Measurements from ENCODE around the gene SLC5A11.
"Not testable (repeated sequence)": the region's sequence is repeated elsewhere in the genome, so short reads cannot be mapped to it uniquely, and the experiment has no call there.

The SLC5A11 gene

GRCh38 chr16:24834459-24835335 is 11.1 kb upstream of the SLC5A11 start:
- no peak for DNase-seq

DNA sequence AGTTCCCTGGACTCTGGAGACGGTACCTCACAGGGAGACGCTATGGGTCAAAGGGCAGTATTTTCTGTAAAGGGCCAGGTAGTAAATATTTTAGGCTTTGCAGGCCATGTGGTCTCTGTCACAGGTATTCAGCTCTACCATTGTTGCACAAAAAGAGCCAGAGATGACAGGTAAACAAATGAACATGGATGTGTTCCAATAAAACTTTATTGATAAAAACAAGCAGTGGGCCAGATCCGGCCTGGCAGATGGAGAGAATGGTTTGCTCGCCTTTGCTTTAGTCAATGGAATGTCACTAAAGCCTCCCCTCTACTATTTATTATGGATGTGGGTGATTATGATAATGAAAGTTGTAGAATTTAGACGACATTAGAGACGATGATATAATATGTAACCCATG is 8.9 kb upstream of the SLC5A11 start:
- no peak for DNase-seq

DNA sequence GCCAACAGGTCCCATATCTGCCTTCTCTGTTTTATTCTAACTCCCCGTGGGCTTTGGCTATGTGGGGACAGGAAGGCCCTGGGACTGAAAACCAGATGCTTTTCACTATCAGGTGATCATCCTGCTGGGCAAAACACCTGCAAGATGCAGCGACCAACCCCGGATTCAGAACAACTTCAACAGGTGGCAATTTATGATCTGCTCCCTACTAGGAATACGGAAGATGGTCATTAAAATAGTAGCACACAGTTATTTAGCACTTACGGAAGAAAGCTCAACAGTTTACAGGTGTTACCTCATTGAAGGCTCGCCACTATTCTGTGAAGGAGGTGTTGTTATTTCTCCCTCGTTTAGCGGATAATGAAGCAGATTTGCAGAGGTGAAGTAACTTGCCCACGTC is 7.8 kb upstream of the SLC5A11 start:
- no peak for DNase-seq

DNA sequence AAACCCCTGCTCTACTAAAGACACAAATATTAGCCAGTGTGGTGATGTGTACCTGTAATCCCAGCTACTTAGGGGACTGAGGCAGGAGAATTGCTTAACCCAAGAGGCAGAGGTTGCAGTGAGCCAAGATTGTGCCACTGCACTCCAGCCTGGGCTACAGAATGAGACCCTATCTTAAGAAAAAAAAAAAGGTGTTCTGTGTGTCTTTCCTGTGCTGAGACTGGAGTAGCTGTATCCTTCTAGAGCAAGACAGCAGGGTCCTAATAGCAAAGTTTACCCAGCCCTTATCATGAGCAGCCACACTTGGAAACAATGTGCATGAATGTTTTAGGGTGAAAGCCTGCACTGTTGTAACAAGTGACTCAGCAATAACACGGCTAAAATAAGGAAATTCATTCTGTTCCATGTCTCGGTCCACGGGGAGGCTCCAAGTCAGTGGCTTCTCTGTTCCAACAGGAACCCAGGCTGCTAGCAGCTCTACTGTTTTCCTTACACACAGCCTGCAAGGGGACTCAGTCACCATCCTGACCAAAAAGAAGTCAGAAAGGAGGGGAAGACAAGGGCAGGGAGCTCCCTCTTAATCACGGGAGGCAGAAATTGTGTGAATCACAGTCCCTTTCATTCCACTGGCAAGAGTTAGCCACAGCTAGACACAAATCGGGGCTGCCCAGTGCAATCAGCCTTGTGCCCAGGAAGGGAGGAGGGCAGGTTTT is 7.1 kb upstream of the SLC5A11 start:
- DNase-seq: no peak

GRCh38 chr16:24839347-24839972 is 6.3 kb upstream of the SLC5A11 start:
- DNase-seq: no peak

- no peak for DNase-seq
Observed at GRCh38 chr16:24841291-24841690, 4.5 kb upstream of the SLC5A11 start.

- no peak for DNase-seq
Observed at GRCh38 chr16:24844101-24845030, 1.4 kb upstream of the SLC5A11 start.

- not testable (repeated sequence) for DNase-seq
Observed at GRCh38 chr16:24845031-24845365, 765 bp upstream of the SLC5A11 start.

DNA sequence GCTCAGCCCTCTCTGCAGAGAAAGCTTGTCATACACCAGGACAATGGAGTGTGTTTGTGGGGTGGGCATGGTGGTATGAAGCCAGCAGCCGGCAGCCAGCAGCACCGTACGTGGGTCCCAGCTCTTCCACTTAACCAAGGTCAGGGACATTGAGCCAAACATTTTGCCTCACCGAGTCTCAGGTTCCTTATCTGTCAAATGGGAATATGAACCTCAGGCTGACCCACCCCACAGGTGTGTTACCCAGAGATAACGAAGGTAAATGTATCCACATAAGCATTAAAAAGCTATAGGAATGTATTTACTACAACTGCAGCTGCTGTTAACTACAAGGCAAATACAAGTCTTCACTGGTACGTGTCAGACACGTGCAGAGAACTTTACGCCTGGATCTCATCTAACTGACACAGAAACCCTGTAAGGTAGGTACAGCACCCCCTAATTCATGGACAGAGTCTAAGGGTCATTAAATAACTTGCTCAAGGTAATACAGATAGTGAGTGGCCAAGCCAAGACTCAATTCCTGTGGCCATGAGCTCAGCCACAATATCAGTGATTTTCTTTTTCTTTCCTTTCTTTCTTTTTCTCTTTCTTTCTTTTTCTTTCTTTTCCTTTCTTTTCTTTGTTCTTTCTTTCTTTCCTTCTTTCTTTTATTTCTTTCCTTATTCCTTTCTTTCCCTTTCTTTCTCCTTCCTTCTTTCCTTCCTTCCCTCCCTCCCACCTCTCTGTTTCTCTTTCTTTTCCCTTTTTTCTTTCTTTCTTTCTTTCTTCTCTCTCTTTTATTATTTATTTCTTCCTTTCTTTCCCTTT is 990 bp downstream of the SLC5A11 start:
- DNase-seq: no peak

DNA sequence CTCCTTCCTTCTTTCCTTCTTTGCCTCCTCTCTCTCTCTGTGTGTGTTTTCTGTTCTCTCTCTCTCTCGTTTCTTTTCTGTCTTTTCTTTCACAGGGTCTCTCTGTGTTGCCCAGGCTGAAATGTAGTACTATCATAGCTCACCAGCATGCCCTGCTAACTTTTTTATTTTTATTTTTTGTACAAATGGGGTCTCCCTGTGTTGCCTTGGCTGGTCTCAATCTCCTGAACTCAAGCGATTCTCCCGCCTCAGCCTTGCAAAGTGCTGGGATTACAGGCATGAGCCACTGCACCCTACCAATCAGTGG is 1.5 kb downstream of the SLC5A11 start:
- DNase-seq: no peak

DNA sequence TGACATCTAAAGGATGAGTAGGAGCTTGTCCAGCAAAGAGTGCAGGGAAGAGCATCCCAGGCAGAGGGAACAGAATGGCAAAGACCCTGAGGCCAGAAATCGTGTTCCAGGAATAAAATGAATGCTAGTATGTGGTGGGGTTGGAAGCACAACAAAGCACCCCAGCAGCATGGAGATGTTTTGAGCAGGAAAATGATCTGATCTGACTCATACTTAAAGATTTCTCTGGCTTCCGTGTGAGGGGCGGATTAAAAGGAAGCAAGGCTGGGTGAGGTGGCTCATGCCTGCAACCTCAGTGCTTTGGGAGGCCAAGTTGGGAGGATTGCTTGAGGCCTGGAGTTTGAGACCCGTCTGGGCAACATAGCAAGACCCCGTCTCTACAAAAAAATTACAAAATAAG is 2.3 kb downstream of the SLC5A11 start:
- no peak for DNase-seq

GRCh38 chr16:24849641-24850040 is 3.9 kb downstream of the SLC5A11 start:
- DNase-seq: no peak

- no peak for DNase-seq
Observed at GRCh38 chr16:24850289-24850938, 4.7 kb downstream of the SLC5A11 start.

GRCh38 chr16:24851700-24852099 is 5.9 kb downstream of the SLC5A11 start:
- DNase-seq: no peak

- no peak for DNase-seq
Observed at GRCh38 chr16:24852281-24852721, 6.5 kb downstream of the SLC5A11 start.

DNA sequence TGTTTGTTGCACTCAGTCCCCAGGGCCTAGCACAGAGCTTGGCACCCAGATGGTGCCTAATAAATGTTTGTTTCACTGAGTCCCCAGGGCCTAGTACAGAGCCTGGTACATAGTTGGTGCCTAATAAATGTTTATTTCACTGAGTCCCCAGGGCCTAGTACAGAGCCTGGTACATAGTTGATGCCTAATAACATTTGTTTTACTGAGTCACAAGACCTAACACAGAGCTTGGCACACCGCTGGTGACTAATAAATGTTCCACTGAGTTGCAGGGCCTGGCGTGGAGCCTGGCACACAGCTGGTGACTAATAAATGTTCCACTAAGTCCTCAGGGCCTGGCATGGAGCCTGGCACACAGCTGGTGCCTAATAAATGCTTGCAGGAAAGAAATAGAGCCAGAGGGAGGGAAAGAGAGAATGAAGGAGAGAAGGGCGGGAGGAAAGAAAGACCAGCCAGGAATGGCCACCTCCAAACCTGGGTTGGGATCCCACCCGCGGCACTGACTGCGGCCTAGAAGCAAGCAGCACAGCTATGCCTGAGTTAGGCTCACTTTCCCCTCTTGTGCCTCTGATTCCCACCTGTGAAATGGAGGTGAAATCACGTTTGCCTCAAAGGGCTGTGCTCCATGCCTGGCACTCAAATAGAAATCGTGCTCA is 7.5 kb downstream of the SLC5A11 start:
- no peak for DNase-seq

DNA sequence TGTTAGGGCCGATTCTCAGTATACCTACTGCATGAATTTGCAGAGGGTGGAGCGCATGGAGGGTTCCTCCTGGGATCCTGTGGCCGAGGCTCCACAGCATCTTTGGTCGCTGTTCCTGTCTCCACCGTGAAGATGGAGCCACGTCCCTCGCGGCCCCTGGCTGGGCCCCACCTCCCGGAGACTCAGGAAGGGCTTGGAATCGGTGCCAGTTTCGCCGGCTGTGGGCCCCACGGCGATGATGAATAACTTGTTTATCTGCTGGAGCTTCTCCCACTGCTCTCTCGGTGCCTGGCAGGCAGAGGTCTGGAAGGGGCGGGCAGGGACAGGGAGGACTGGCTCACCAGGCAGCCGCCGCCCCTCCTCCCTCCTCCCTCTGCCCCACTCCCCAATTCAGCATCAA is 8.1 kb downstream of the SLC5A11 start:
- DNase-seq: no peak

GRCh38 chr16:24854607-24855171 is 8.9 kb downstream of the SLC5A11 start:
- no peak for DNase-seq

DNA sequence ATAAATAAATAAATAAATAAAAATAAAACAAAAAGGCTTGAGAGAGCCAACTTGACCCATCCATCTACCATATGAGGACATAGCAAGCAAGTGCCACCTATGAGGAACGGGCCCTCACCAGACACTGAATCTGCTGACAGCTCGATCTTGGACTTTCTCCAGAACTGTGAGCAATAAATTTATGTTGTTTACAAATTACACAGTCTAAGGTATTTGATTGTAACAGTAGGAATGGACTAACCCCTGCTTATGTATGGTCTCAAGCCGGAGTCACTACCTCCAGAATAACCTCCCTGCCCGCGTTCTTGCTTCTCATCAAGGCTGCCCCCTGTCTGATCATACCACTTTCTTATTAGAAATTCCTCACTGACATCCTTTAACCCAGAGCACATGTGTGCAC is 9.9 kb downstream of the SLC5A11 start:
- DNase-seq: no peak

DNA sequence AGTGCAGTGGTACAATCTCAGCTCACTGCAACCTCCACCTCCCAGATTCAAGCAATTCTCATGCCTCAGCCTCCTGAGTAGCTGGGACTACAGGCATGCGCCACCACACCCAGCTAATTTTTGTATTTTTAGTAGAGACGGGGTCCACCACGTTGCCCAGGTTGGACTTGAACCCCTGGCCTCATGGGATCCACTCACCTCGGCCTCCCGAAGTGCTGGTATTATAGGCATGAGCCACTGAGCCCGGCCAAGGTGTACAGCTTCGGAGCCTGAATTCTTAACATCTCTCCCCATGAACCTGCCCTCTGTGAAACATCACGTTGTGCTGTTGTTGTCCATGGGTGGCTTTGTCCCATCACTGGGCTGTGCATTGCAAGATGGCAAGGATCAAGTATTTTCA is 11.1 kb downstream of the SLC5A11 start:
- DNase-seq: not testable (repeated sequence)
